ENCODE measurements around the gene ILKAP.
"Not testable (repeated sequence)": the region's sequence is repeated elsewhere in the genome, so short reads cannot be mapped to it uniquely, and the experiment has no call there.

ILKAP gene

DNA sequence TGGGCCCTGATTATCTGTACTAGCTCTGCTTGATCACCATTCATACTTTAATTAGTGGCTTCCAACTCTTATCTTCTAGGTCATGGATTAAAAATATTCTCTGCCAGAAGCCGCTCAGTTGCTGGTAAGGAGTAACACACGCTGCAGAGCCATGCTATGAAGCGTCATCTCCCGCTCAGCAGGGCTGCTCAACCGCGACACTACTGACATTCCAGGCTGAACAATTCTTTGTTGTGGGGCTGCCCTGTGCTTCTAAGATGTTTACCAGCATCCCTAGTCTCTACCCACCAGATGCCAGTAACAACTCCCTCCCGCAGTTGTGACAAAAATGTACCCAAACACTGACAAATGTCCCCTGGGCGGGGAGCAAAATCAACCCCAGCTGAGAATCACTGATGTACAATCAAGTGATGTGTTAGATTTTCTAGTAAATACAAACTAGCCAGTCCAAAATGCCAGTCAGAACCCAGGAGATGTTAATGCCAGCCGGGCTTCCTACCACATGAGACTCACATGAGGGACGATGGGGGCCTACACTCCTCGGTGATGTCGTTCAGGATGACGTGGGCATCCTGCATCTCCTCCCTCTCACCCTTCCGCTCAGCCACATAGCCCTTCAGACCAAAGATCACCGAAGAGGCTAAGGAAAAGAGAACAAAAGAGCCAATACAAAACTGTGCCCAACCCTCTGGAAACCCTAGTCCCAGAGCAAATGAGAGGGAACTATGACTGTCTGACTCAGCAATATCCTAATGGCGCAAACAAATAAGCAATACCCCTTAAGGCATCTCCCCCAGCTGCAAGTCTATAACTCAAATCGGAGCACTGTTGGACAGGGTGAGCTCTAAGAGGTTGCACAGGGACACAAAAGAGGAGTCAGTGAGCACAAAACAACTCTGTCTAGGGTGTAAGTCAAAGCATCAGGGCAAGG is 15.6 kb downstream of the ILKAP start:
- no peak for DNase-seq (ENCODE audit: low spot score)

DNA sequence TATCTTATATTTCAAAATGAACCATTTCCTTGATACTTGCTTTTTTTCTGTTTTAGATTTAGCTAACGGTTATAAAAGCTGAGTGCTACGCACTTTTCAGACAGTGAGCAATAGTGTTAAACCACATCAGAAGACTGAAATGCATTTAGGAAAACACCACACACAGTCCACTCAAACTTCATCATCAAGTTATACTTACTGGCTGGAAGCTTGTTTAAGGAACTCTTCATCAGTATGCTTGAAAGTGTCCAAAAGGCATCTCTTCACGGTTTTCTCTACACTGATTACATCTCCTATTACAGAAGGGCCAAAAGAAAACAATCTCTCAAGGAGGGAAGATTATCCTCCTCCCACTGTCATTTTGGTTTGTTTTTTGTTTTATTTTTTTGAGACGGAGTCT is 19.7 kb downstream of the ILKAP start:
- no peak for DNase-seq (ENCODE audit: low spot score)

DNA sequence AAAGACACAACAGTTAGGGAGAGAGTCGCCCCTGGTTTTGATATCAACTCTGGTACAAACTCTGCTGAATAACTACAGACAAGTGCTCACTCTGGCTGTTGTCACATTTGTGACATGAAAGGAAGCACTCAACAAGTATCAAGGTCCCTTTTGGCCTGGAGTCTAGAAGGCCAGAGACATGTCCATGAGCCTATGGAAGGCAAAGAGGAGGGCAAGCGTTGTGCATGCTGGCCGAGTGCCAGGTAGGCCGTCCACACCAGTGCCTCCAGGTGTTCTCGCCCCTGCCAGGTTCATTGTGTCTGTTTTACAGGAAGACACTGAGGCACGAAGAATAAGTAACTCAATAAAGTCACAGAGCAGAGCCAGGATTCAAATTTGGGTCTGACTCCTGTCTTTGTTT is 21.1 kb downstream of the ILKAP start:
- DNase-seq (ENCODE audit: low spot score) = no peak

DNA sequence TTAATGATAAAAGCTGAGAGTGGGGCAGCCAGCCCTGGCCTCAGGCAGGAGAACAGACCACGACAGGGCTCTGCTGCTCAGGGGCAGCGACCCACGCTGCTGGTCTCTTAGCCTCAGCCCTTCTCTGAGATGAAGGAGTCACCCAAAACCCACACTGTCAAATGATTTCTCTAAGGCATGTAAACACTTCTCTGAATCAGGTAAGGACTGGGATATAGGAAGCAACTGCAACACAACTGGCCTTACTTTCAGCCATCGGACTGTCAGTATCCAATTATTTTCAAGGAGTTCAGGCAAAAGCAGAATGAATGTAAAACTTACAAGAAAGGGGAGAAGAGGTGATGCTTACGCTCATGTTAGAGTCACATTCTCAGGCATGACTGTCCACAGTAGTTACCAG is 22.9 kb downstream of the ILKAP start:
- DNase-seq (ENCODE audit: low spot score) = no peak

DNA sequence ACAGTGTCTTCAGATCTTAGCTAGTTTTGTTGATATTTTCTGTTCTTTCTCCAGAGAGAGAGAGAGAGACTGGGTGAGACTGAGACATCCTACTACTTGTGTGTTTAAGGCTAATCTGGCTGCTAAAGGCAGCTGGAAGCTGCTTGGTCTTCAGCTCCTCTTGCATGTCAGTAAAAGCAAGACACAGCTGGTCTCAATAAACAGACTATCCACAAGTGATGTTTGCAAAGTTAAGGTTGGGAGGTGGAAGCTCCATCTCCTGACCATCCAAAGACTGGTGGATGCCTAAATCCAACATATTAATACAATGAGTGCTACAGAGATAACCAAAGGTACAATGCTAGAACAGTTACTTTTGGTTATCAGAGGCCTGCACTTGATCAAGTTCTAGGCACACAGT is 26.9 kb downstream of the ILKAP start:
- no peak for DNase-seq (ENCODE audit: low spot score)

DNA sequence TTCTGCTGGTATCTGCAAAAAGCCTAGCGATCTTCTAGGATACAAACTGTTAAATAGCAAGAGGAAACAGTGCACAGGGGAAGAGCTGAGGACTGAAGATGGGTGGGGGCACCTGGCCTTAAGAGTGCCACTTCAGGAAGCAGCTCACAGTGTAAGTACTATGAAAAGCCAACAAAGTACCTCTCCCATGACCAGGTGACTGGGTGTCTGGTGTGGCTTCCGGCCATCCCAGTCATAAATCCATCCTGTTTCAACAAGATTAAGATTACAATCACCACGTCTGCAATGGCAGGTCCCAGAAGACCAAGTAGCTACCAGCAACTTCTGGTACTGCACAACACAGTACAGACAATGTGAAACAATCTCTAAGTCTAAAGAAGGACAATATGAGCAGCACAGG is 28.8 kb downstream of the ILKAP start:
- DNase-seq (ENCODE audit: low spot score) = no peak

DNA sequence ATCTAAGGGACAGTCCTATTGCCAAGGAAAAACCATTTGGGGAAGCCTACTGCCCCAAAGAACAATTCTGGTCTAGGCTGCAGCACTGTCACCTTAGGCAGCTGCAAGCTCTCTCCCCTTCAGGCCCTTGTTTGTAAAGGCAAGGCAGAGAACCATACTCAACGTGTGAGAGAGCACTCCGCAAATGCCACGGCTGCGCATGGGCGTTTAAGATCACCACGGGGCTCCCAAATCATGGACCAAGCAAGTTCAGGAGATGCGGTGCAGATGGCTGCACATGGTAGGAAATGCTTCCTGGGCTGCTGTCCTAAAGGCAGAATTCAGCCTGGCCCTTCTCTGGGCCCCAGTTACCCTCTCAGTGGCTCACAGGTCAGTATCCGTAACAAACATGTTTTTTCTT is 29.2 kb downstream of the ILKAP start:
- no peak for DNase-seq (ENCODE audit: low spot score)

DNA sequence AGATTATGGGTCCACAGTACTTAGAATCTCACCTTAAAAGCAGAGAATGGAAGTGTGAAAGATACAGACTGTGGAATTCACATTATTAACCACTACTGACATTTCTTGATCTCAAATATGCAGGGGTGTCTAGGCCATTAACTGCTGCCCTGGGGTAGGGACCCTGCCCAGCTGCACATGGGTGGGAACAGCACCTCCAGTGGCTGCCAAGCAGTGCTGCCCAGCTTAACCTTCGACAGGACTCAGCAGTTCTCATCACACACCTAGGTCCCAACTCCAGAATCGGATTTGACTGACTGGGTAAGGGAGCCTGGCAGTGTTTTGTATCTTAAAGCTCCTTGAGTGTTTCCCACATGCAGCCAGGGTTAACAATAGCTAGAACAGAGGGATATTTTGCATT is 29.8 kb downstream of the ILKAP start:
- no peak for DNase-seq (ENCODE audit: low spot score)

DNA sequence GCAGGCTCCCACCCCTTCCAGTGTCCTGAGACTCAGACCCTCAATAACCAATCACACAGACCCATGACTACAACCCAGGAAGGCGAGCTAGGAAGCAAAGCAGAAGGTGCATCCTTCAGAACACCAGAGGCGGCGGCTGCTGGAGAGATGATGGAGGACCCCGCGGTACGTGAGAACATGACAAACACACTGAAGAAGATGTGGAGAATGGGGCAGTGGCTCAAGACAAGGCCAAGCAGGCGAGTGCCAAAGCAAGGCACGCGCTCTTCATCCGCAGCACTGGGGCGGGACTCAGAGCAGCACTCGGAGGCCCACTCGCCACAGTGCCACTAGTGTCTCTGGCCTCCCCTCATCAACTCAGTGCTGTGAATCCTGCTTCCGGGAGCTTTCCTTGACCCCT is 31.1 kb downstream of the ILKAP start:
- DNase-seq (ENCODE audit: low spot score) = no peak

DNA sequence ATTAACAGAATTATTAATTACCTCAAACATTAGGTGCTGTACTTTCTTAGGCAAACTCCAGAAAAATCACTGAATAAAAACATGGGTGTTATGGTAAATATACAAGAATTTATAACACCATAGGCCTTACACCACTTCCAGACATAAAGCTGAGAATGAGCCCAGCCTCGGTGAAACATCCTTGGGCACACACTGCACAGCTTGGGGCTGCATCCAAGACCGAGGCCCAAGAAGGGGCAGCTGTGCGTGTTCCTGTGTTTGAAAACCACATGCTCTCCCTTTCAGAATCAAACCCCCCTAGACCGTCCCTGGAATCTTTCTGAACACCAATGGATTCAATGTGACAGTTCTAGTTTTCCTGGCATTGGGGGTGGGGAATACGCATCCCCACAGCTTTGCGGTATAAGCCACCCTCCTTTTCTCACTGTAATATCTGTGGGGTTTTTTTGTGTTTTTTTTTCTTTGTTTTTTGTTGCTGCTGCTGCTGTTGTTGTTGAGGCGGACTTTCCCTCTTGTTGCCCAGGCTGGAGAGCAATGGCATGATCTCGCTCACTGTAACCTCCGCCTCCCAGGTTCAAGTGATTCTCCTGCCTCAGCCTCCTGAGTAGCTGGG is 31.8 kb downstream of the ILKAP start:
- no peak for DNase-seq (ENCODE audit: low spot score)

DNA sequence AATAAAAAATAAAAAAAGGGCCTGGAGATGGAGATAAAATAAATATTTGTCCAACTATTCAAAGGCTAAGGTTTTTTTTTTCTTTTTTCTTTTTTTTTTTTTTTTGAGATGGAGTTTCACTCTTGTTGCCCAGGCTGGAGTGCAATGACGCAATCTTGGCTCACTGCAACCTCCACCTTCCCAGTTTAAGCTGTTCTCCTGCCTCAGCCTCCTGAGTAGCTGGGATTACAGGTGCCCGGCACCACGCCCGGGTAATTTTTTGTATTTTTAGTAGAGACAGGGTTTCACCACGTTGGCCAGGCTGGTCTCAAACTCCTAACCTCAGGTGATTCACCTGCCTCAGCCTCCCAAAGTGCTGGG is 32.4 kb downstream of the ILKAP start:
- DNase-seq (ENCODE audit: low spot score) = not testable (repeated sequence)

DNA sequence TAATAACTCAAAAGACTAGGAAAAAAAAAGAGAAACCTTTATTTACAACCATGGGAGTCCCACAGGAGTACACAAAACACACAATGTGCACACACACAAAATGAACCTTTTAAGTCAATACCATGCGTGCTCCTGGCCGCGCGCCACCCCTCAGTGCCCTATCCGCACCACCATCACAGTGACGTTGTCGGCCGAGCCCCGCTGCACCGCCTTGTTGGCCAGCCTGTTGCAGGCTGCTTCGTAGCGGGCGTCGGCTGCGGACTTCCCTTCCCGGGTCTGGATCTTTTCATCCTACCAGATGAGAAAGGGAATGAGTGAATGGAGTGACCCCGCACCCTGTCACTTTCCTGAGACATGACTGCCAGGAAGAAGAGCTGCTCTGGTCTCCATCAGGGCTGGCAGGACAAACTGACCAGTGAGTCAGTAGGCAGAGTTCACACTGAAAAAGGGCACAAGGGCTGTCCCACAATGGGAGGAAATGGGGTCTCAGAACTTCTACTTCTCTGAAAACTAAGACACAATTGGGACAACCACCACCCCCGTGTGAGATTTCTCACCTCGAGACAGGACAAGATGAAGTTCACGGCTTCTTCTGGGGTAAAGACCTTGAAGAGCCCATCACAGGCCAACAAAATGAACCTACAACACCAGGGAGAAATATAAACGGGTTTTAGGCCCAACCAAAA is 33.0 kb downstream of the ILKAP start:
- DNase-seq (ENCODE audit: low spot score) = peak; percentile 38

DNA sequence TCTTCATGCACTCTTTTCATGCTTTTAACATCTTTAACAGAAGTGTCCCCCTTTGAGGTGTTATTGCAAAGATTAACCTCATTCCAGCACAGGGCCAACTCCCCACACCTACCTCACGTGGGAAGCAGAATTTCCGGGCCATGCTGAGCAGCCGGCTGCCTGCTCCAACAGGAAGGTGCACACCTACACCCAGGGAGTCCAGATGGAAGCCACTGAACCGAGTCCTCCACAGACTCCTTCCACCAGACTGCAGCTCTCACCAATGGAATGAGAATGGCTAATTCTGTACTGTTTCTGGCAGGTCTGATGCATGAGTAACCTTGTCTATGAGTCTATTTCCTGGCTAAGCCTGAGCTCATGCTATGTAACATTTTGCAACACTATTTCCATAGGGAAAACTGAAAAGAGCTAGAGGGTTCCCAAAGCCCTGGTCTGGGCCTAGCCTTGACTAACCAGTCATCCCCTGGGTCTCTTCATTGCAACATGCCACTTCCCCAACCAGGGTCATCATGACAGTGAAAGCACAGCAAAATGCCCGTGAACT is 33.7 kb downstream of the ILKAP start:
- DNase-seq (ENCODE audit: low spot score) = peak; percentile 95

DNA sequence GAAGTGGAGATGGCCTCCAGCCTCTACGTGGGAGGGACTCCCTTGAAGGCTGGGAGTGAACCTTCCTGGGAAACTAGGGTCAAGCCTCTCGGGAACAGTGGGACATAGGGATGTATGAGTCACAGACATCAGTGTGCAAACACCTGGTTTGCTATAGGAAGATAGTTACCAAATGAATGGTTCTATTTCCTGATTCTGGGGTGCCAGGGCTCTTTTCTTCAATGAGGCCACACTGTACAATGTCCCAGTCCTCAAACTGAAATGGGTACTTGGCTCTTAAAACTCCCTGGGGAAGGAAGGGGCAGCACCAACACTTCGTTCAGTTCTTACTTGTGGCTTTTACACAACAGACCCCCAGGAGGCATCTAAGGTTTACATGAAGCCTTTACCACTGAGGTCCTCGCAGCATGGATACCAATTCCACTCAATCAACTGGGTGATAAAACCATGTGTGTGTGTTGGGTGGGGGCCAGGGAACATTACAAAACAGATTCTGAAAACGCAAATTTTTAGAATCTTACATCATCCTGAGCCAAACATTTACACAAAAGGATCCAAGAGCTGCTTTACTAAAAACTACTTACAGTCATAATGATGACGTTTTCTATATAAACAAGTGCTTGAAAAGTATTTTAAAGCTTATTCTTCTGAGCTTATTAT is 34.3 kb downstream of the ILKAP start:
- DNase-seq (ENCODE audit: low spot score) = no peak

DNA sequence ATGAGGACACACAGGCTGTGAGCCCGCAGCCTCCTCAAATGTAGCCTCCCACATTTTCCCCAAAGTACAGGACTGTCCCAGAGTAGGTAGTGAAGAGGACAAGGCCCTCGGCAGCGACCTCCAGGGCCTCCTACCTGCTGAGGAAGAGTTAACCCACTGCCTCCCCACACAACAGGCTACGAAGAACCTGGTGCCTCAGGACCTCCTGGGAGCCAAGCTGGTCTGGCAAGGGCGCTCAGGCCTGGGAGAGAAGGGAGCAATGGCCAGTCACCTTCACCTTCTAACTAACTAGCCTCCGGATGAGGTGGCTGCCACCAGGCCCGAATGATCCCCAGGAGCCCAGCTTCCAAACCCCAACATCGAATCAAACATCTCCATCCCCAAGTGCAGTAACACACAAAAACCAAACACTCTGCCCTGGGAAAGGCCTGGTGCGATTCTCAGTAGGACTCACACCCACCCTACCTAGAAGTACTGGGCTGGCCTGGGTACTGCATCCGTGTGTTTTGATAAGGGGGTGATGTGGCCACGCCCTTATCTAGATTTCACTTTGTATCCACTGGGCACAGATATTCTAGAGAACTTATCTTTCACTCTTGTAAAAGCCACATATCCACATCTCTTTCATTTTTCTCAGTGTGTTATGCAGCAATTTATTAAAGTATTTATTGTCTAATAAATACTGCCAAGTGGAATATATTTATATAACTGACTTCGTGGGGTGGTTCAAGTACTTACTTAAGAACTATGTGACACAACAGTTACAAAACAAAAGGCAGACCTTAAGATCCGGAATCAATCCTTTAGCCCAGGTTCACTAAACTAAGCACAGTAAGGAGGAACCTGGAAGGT is 35.1 kb downstream of the ILKAP start:
- no peak for DNase-seq (ENCODE audit: low spot score)

DNA sequence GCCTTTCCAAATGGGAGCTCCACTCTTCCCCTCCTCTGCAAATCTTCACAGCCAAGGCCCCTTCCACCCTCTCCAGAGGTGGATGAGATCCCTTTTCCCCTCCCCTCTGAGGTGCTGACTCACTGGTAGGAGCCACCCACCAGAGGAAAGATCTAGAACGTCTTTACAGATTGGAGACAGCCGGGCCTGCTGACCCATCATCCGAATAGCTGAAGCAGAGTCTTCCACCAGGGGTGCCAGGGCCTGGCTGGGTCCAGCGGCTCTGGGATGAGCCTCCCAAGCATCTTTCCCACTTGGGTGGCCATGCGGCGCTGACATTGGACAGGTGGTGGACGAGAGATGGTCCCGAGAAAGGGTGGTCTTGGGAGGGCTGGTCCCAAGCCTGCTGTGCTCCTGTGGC is 35.7 kb downstream of the ILKAP start:
- no peak for DNase-seq (ENCODE audit: low spot score)

DNA sequence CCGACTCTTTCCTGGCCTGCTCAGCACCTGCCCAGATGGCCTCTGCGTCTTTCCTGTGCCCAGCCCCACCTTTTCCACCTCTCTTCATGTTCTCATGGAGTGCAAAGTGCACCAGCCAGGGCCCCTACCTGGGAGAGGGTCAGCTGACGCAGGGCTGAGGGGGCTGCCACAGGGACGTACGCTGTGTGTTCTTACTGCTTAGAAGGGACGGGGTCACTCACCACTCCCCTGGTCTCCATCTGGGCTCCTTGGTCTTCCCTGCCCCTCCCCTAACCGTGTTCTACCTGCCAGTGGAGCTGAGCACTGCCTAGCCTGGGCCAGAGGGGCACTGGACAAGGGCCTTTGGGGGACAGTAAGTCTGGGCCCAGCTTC is 36.2 kb downstream of the ILKAP start:
- no peak for DNase-seq (ENCODE audit: low spot score)

DNA sequence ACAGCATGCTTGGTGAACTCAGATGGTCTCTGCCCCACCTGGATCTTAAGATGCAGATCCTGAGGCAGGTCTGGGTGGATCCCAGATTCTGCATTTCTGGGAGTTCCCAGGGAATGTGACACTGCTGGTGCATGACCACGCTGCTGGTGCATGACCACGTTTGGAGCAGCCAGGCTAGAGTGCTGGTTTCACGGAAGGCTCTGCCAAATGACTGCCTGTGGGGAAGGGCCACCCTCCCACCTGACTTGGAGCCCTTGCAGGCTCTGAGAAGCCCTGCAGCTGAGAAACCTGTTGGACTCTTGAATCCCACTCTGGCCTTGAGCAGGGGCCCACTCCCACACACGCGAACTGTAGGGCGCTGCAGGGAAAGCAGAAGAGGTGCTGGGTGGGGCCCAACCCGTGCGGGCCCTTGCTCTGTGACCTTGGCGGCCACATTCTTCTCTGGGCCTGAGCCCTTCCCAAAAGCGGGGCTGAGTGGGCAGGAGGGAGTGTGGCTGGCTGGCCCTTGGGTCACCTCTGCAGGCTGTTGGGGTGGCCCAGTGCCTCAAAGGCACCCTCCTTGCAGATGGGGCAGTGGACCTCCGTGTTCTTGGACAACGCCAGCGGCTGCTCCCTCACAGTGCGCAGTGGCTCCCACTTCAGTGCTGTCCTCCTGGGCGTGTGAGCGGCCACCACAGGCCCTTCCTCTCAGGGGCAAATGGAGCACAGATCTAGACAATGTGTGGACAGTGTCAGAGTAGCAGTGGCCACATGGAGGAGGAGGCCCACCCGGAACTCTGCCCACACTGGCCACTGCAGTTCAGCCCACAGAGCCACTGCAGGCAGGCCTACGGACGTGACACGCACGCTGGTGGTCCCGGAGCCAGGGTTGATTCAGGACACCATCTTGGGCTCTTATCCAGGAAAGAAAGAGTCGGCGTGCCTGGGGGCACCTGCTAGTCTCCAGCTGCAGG is 36.8 kb downstream of the ILKAP start:
- DNase-seq (ENCODE audit: low spot score) = no peak

DNA sequence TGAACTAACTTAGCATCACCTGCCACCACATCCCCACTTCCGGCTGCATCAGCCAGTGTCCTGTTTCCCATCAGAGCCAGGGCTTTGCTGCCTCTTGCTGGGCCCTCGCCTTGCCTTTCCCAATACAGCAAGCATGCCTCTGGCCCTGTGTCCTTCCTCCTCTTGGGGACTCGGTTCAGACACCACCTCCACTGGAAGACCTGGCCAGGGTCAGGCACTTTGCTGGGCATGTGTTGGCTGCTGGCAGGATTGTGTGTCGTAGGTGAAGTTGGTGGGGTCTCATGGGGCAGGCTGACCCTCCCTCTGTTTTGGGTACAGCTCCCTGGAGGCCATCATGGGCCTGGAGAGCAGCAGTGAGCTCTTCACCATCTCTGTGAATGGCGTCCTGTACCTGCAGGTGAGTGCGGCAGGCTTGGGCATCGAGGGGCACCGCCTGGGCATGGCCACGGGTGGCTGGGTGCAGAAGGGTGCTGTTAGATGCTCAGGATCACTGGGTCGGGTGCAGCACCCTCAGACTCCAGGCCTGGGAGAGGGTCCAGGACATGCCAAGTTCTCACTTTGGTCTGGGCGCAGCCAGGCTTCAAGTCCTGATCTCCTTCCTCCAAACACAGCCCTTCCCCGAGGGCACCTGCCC is 38.1 kb downstream of the ILKAP start:
- DNase-seq (ENCODE audit: low spot score) = no peak

DNA sequence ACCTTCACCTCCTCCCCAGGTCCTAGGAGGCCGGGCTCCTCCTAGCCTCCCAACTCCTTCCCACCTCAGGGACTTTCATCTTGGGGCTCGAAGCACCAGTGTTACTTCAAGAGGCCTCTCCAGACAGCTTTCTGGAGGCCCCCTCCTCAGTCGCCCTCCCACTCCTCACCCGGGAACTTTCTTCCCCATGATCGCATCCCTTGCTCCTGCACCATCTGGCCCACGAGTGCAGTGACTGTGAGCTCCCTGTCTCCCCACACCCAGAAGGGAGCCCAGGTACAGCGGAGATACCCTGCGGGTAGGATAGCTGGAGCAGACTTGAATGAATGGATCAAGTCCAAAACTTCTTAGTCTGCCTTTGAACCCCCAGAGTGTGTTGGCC is 38.6 kb downstream of the ILKAP start:
- DNase-seq (ENCODE audit: low spot score) = no peak

All from kidney capillary endothelial cell (primary cell).